GM19395 (cell line): ENCODE results near the gene NOL9.

Experiments
- ATAC-seq: cut with Tn5 transposase; IDR thresholded peaks from one replicate; pipeline ENCODE4 v1.9.1; 2021; ENCODE audit warnings: mild to moderate bottlenecking, moderate library complexity; ENCODE audit not compliant: unreplicated experiment

The NOL9 gene

DNA sequence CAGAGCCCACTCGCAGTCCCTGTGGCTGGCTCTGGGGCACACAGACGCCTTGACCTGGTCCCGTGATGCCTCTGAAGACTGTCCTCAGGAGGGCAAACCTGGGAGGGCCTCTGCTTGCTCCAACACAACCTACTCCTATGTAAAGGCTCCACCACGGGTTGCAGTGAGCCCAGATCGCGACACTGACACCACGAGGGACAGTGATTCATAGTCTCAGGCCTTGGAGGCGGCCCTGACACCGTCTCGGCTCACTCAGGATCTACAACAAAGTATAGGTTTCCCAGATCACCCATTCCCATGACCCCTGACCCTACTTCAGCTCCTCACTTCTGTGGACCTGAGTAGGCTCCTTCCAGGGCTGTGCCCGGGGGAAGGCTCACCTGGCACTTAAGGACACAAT, 28.0 kb downstream of the NOL9 start:
- no peak for ATAC-seq

DNA sequence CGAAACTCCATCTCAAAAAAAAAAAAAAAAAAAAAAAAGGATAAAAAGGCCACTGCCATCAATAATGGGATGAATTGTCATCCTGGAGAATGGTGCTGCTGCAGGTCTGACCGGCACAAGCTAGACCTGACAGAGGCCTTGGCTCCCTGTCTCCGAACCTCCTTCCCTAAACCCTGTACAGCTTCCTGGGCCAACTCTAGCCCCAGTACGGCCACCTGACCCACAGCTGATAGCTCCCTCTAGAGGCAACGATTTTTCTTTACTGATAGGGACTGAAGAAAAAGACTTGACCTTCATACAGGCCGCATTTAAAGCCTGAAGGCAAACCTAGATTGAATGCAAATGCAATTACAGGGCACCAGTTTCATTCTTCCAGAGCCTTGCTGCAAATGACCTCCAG, 30.7 kb downstream of the NOL9 start:
- ATAC-seq: no peak

- ATAC-seq: no peak
Measured at GRCh38 chr1:6521536-6521935, 32.8 kb downstream of the NOL9 start.

DNA sequence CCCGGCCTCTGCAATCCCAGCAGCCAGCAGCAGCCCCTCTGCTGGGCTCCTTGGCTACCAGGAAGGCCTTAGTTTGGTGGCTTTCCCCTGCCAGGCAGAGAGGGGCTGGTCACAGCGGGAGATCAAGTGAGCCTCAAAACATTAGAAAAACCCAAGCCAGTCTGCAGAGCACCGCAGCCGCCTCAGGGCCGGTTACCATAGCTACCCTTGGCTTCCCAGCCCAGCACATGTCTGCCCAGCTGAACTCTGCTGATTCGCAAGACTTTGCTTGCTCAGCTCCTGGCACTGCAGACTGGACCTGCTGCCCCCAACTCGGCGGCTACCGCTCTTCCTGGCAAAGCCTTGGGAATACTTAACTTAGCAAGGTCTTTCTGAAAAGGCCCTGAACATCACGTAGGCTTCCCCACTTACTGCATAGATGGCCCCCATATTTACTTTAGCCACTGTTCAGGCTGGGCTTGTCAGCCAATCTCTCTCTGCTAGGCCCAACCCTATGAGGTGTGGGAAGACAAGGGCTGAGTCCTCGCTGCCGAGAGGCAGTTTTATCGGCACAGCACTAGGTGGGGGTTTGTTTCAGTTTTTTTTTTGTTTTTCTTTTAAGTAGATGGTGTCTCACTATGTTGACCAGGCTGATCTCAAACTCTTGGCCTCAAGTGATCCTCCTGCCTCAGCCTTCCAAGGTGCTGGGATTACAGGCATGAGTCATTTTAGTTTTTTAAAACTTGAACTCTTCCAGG, 34.2 kb downstream of the NOL9 start:
- no peak for ATAC-seq

DNA sequence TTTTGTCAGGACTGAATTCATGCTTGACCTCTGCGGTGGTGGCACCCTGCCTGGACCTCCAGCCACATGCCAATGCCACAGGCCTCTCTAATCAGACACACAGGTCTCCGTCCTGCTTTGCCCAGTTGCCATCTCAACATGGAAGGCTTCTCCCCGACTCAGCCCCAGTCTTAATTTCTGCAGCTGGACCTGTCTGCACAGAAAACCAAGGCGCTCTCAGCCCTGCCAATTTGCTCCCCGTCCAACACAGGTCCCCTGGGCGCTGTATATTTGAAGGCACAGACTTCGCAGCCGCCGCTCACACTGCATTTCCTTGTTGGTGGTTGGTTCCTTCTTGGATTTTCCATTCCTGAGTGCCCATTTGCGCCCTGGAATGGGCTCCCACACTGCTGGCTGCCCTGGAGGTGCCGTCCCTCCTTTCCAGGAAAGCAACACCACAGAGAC, 34.8 kb downstream of the NOL9 start:
- ATAC-seq: no peak

- no peak for ATAC-seq
Measured at GRCh38 chr1:6517435-6517851, 36.9 kb downstream of the NOL9 start.

GRCh38 chr1:6515771-6516170, 38.5 kb downstream of the NOL9 start:
- ATAC-seq: no peak

DNA sequence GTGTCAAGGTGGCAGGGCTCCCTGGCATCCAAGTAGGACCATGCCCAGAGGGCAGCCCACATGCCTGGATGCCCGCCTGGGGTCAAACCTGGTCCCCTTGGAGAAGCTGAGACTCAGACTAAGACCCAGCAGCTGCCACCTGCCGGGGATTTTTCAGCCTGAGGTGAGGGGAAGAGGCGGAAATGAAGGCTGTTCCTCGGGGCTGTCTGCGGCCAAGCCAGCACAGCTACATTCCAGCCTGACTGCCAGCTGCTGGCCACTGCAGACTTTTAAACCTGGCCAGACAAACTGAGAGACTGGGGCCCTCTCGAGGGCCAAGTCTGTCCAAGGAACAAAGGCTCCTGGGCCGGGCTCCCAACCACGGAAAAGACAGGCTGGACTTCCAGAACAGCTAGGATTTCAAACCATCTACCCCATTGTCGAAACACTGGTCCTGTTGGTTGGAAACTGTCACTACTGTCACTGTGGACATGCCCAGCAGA, 41.0 kb downstream of the NOL9 start:
- ATAC-seq: no peak

DNA sequence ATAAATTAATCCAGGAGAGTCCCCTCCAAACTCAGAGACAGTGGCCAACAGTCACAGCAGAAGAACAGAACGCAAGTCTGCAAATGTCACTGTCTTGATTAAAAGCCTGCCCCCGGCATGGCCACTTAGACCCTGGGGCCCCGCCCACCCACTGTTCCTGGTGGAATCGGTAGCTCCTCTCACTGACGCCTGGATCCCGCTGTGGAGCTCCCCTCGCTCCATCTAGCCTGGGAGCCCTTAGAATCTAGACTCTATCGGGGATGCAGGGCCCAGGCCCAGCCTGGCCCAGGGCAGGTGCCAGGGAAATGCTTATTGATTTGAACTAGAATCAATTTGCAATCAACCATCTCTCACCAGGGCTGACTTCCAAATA, 41.4 kb downstream of the NOL9 start:
- no peak for ATAC-seq

- no peak for ATAC-seq
Measured at GRCh38 chr1:6512245-6512907, 41.9 kb downstream of the NOL9 start.

GRCh38 chr1:6511561-6512244, 42.6 kb downstream of the NOL9 start:
- ATAC-seq: no peak

GRCh38 chr1:6511056-6511455, 43.3 kb downstream of the NOL9 start:
- ATAC-seq: no peak

DNA sequence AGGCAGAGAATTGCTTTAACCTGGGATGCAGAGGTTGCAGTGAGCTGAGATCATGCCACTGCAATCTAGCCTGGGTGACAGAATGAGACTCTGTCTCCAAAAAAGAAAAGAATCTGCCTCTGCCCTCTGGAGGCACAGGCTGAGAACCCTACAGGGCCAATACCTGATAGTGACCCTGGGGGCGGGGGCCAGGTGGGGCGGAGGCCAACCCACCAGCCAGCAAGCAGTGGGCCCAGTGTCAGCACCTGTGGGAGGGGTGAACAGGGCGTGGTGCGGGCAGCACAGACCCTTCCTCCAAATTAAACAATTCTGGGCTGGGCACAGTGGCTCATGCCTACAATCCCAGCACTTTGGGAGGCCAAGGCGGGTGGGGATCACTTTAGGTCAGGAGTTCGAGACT, 43.8 kb downstream of the NOL9 start:
- no peak for ATAC-seq

- ATAC-seq: no peak
Measured at GRCh38 chr1:6509919-6510291, 44.4 kb downstream of the NOL9 start.

DNA sequence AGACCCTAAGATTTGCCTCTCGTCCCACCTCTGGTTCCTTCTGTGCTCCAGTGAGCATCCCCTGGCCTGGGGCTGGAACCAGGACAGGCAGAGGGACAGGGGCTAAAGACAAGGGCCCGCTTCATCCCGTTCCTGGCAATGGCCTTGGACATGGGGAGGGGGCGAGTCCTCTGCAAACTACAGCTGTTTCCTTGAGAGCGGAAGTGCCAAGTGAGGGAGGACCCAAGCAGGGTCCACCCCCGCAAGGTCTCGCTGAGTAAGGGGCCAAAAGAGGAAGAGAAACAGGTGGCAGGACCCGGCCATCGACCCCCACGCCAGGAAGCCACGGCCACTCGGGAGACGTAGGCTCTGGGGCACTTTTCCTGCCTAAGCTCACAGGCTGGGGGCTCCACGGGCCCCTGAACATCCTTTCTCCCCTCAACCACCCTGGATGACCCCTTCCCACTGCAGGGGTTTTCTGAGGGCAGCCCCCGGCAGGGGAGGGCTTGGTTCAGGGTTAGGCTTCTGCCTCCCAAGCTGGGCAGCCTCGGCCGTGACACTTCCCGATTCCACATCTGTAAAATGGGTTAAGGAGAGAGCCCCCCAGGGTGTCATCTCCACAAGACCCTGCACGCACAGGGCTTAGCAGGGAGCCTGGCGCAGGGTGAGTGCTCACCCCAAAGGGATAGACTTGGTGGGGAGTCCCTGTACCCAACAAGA, 44.9 kb downstream of the NOL9 start:
- ATAC-seq: no peak

DNA sequence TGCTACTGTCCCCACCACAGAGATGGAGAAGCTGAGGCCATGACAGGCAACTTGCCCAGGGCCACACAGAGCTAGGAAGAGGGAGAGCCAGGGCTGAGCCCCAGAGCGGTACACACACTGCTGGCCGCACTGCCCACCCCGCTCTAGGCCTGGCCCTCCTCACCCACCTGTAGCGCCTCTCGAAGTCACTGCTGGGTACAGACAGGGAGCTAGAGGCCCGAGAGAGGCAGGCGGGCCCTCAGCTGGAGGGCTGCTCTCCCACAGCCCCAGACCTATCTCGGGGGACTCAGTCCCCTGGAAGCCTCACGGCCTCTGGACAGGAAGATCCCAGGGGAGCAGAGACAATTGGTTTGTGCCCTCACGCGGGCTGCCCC, 45.5 kb downstream of the NOL9 start:
- ATAC-seq: no peak

DNA sequence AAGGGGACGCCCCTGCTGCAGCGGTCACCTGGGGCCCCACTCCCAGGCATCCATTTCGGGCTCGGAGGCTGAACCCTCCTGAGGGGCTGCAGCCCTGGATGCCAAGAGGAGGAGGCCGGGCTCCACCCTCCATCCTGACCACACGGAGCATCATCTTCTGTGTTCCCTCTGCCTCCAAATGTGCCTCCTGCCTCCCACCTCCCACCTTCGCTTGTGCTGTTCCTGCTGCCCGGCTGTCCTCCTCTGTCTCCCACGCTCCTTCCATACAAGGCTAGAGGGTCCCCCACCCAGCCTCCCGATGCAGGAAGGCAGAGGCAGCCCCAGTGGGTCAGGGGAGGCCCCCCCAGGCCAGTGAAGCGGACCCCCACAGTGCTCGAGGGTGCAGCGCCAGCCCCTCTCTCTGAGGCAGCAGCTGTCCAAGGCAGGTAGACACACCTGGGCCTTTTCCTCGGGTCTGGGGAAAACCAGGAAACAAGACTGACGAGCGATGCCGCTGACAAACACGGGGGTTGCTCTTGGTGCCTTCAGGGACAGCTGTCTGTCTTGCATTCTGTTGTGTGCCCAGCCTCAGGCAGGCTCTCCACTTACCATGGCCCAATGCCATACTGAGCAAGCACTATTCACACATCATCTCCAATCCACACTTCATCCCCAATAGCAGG, 46.0 kb downstream of the NOL9 start:
- ATAC-seq: no peak

- no peak for ATAC-seq
Measured at GRCh38 chr1:6507461-6507911, 46.8 kb downstream of the NOL9 start.

DNA sequence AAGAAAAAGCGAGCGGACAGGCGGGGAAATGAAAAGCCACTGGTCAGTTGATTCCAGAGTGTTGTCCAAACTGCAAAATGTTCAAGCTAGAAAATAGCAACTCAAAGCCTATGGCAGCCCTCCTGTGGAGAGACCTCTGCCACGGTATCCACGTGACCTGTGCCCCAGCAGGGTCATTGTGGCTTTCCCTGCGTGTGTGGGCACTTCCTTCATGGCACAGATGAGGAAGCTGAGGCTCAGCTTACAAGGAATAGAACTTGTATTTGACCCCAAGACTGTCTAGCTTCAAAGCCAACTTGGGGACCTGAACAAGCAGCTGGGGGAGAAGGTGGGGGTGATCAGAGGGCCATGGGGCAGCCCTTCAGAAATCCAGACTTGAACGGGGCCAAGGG, 47.3 kb downstream of the NOL9 start:
- ATAC-seq: no peak

DNA sequence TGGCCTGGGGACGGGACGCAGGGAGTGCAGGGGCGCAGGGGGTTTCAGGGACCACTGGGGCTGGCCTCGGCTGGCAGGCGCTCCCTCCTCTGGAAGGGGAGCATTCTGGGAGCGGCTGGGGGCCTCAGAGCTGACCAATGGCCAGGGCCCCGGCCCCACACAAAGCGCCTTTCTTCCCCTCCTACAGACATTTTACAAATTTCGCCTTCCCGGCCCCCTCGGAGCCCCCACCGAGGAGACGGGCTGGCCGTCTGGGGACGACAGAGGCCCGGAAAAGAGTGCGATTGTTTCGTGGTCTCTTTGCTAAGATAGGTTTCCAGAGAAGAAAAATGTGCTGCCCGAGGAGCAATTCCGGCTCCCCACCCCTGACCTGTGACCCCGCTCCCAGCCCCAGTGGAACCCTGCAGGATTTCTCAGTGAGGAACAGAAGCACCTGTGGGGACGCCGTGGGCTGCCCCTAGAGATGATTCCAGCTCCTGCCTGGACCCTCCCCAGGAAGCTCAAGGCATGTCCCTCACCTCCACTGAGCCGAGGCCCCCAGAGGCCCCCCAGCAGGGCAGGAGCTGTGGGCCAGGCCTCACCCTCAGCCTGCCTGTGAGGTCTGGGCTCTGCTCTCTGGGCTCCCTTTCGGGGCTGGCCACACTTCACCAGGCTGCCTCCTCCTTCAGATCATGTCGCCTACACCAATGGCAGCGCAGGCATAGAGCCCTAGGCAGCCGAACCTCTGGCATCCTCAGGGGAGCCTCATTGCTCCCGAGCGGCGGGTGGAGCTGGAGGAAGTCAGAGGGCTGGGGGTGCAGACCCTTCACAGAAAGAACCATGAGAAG, 47.9 kb downstream of the NOL9 start:
- ATAC-seq: no peak
